Heart left ventricle (tissue), 16 donors: ENCODE measurements around the gene TPD52L1. TPM values are rescaled to one million over a fixed set of nuclear protein-coding genes. Genes with fewer than 3 reads are reported as not detected.

ENCODE experiments used
- ATAC-seq, 4 donors: fragments of 200-7000 bp; cut with Tn5 transposase; one replicate each; pipeline ENCODE4 v1.9.1; 2020 to 2022; ENCODE audit warnings: moderate library complexity in 4 of 4, mild to moderate bottlenecking in 3 of 4, moderate number of reproducible peaks in 1 of 4
- DNase-seq, 5 donors: peaks; one replicate each; pipeline ENCODE4 v3.0.0-alpha.2; 2020
- H3K27ac ChIP-seq, 12 donors: fragments of 200-600 bp; sonication (generic) in 4 of 12; one replicate each; pipeline versions ENCODE4 v1.5.0 to v1.8.0; 2016 to 2022; ENCODE audit warnings: mild to moderate bottlenecking in 2 of 12
- H3K27me3 ChIP-seq, 9 donors: fragments of 200-600 bp; sonication (generic) in 2 of 9; one replicate each; pipeline versions ENCODE4 v1.5.1 to v1.8.0; 2016 to 2022; ENCODE audit warnings: mild to moderate bottlenecking in 3 of 9
- H3K36me3 ChIP-seq, 9 donors: fragments of 200-600 bp; sonication (generic) in 2 of 9; one replicate each; pipeline versions ENCODE4 v1.5.0 to v1.8.0; 2018 to 2022; ENCODE audit warnings: mild to moderate bottlenecking in 2 of 9
- H3K4me1 ChIP-seq, 12 donors: fragments of 200-600 bp; sonication (generic) in 4 of 12; one replicate each; pipeline versions ENCODE4 v1.5.0 to v1.8.0; 2016 to 2022; ENCODE audit warnings: mild to moderate bottlenecking in 3 of 12
- H3K4me3 ChIP-seq, 12 donors: fragments of 200-600 bp; sonication (generic) in 4 of 12; one replicate each; pipeline versions ENCODE4 v1.5.0 to v1.8.0; 2017 to 2022; ENCODE audit warnings: mild to moderate bottlenecking in 9 of 12, moderate library complexity in 4 of 12
- H3K9me3 ChIP-seq, 12 donors: fragments of 200-600 bp; sonication (generic) in 4 of 12; one replicate each; pipeline versions ENCODE4 v1.5.0 to v1.8.0; 2016 to 2022; ENCODE audit warnings: mild to moderate bottlenecking in 1 of 12
- POLR2A ChIP-seq, 2 donors: fragments of 450-650 bp; IDR thresholded peaks; one replicate each; pipeline ENCODE4 v1.6.1; 2017; ENCODE audit warnings: antibody characterized with exemption in 2 of 2, mild to moderate bottlenecking in 2 of 2, moderate library complexity in 2 of 2
- WGBS, 4 donors: extraction: QIAGEN DNeasy Blood & Tissue Kit in 2 of 4; methylation state at CpG; one replicate each; pipeline versions ENCODE4 v1.1.5 to v1.1.7; 2013 to 2018; 5-methylcytosine and 5-hydroxymethylcytosine counted together
- intact Hi-C, 10 donors: fragments of 100-400 bp; cut with DNase I; formaldehyde crosslinking; loops; one replicate each; pipeline versions ENCODE4 v1.11.1 to v1.14.2; 2022
- polyA plus RNA-seq, 2 donors: library from polyadenylated mRNA; stranded (reverse); fragments of 200-250 nt; gene quantifications; one replicate each; pipeline ENCODE4 v1.2.3, GENCODE V29; 2013
- total RNA-seq, 9 donors: library from RNA; depleted of rRNA in 2 of 9; stranded (reverse); fragments of >200 nt in 2 of 9; fragmentation: NEBNext Ultra II Directional in 3 of 9; extraction: Animal tissue kit (Norgen Biotek cat#: 25700) in 3 of 9; gene quantifications; one replicate each; pipeline versions ENCODE4 v1.1.0 to v1.2.4, GENCODE V29; 2016 to 2023
- TF ChIP-seq, protein P1 (sequence below), 12 donors: fragments of 200-600 bp; sonication (generic) in 4 of 12; IDR thresholded peaks; one replicate each; pipeline versions ENCODE4 v1.5.0 to v1.8.0; 2018 to 2022; ENCODE audit warnings: antibody characterized with exemption in 12 of 12, mild to moderate bottlenecking in 5 of 12
- donor health status: ischemic (EF 13 %, LVEDD 7.1; RV severe dilation, severe dysfunction).
- donor health status: healthy with polysubstance abuse.
- donor health status: DM: no; HTN: yes; CAD: no.
- donor health status: DM: no; HTN: no; CAD: no.
- donor health status: ischemic (EF 25% LVEDD 6.9; RV normal size, moderate dysfunction).
- donor health status: ischemic (EF 25% LVEDD 5.7; RV mildly dilated, moderate dysfunction).
- donor health status: healthy.
- donor health status: DM: yes; HTN: yes; CAD: no.
- donor health status: ischemic (EF 35%, LVEDD 5.7; RV mildly dilated, moderate dysfunction).
- donor health status: nonischemic (EF 11% LVEDD 7.7; RV severe dilation, severe dysfunction).
- donor health status: DM: yes; HTN: yes; CAD: no.
- donor health status: PGD.
- donor health status: ischemic (EF 29% LVEDD 5.4; RV normal size, mild dysfunction).
- donor health status: nonischemic (EF 23%, LVEDD 6.1; RV moderate dilation, normal function).

The TPD52L1 gene
- total and polyA plus RNA-seq, 11 donors, result 13.0 to 146 (median 69.2) TPM

DNA sequence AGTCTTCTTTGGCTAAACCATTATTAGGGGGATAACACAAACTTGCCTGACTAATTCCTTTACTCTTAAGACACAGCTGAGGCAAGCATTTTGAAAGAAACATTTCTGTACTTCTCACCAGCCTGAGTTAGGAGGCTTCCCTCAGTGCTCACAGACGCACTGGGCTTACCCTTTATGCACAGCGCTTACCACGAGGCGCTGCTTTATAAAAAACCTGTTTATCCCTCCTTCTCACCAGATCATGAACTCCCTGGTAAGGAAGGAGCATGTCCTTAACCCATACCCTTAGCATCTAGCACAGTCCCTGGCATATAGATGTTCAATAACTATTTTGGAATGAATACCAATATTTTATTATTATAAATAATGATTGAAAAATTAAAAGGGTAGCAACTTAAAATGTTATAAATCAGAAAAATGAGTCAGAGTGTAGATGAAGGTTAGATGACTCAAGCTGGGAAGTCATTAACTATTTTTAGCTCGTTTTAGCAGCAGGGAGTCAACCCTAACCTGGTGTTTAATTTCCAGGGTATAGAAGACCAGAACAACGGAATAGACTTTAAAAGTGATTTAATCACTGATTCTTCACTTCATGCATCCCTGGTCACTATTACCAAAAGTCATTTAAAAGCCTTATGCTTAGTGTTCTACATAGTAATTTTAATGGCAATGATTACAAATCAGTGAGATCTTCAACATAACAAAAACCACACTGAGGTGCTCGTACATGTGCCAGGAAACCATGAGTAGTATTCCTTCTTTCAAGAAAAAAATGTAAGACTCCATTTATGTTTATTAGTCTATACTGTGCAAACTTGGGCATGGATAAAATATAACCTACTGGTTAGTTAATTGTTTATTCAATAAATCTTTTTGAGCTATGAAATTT is 4.1 kb upstream of the TPD52L1 start:
- Histone ChIP-seq H3K4me3 (no peak overlapping the region), H3K36me3 (no peaks in the 10 kb centered on the region), H3K27me3 (peaks cover 0 to 12% (median 0%) of the 10 kb centered on the region in 9 donors), H3K27ac (peak overlapping the region in 2 of 12 donors; percentile 1 to 39), H3K4me1 (peaks cover 0 to 17% (median 9%) of the 10 kb centered on the region in 12 donors), H3K9me3 (no peaks in the 10 kb centered on the region)
- intact Hi-C loops, result loop anchor here in 9 of 10 donors (5.0 to 10.0 kb wide), 9 partner anchors 43 to 625 kb away; partner anchors contain the start of gene HDDC2 (in 5 of the 9)
- WGBS, 4 donors, result 49 to 66% (median 55%) methylated on average over 7 of the region's 7 CpGs
- DNase-seq (no peak), ATAC-seq (peak in 2 of 4 donors; percentile 35 to 45)
- no peak for TF ChIP-seq POLR2A (IDR thresholded peaks at IDR 0.05)
- TF ChIP-seq, protein P1, sequence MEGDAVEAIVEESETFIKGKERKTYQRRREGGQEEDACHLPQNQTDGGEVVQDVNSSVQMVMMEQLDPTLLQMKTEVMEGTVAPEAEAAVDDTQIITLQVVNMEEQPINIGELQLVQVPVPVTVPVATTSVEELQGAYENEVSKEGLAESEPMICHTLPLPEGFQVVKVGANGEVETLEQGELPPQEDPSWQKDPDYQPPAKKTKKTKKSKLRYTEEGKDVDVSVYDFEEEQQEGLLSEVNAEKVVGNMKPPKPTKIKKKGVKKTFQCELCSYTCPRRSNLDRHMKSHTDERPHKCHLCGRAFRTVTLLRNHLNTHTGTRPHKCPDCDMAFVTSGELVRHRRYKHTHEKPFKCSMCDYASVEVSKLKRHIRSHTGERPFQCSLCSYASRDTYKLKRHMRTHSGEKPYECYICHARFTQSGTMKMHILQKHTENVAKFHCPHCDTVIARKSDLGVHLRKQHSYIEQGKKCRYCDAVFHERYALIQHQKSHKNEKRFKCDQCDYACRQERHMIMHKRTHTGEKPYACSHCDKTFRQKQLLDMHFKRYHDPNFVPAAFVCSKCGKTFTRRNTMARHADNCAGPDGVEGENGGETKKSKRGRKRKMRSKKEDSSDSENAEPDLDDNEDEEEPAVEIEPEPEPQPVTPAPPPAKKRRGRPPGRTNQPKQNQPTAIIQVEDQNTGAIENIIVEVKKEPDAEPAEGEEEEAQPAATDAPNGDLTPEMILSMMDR (IDR thresholded peaks at IDR 0.05), result no peak

DNA sequence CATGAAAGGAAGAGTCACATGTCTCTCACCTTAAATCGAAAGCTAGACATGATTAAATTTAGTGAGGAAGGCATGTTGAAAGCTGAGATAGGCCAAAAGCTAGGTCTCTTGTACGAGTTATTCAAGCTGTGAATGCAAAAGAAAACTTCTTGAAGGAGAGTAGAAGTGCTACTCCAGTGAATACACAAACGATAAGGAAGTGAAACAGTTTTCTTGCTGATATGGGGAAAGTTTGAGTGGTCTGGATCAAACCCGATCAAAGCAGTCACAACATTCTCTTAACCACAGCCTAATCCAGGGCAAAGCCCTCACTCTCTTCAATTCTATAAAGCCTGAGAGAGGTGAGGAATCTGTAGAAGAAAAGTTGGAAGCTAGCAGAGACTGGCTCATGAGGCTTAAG is 1.9 kb upstream of the TPD52L1 start:
- H3K4me3 ChIP-seq, result no peak overlapping the region
- H3K36me3 ChIP-seq, result no peaks in the 10 kb centered on the region
- 84 to 89% (median 87%) methylated on average over 4 of the region's 4 CpGs for WGBS, 4 donors
- H3K9me3 ChIP-seq, result no peaks in the 10 kb centered on the region
- peaks cover 0 to 15% (median 0%) of the 10 kb centered on the region in 9 donors for H3K27me3 ChIP-seq
- intact Hi-C loops, result loop anchor here in 9 of 10 donors (2.0 to 10.0 kb wide), 11 partner anchors 41 to 623 kb away; partner anchors contain the start of gene HDDC2 (in 6 of the 9)
- ATAC-seq (no peak), DNase-seq (no peak)
- H3K4me1 ChIP-seq, result peaks cover 0 to 22% (median 11%) of the 10 kb centered on the region in 12 donors
- no peak for TF ChIP-seq POLR2A (IDR thresholded peaks at IDR 0.05)
- TF ChIP-seq, protein P1 (IDR thresholded peaks at IDR 0.05), result no peak
- no peak overlapping the region for H3K27ac ChIP-seq

DNA sequence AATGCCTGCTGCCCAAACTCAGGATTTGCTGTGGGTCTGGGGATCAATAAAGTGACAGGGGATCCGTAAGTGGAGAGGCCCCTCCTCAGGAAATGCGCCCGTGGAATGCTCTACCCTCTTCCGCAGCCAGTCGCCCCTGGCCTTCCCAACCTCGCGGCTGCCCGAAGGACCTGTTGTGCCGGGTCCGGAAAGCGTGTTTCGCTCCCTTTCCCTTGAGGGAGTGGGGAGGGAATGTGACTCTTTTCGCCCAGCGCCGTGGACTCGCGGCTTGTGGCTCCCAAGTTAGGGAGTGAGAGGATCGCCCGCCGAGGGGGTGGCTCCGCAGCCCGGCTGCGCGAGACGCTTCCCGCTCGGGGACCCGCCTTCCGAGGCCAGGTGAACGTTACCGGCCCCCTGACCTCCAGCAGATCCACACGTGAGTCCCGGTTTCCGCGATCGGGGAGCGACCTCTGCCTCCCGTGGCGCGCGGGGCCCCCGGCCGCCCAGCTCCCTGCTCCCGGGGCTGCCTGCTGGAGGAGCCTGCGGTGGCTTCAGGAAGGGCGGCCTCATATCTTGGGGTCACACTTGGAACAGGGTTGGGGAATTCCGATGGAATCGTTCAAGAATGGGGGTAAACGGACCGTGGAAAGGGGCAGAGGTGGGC is 666 bp downstream of the TPD52L1 start:
- 5 to 14% (median 6%) methylated on average over 16 to 50 of the region's 50 CpGs for WGBS, 4 donors
- intact Hi-C loops, result loop anchor here (1.0 to 10.0 kb wide), 13 partner anchors 38 to 621 kb away; partner anchors contain the start of gene HDDC2 (in 7 of the 10)
- H3K36me3 ChIP-seq, result no peaks in the 10 kb centered on the region

More for the DNA sequence above, 666 bp downstream of the TPD52L1 start:
- Histone ChIP-seq H3K27ac (peak overlapping the region; percentile 51 to 89 (median 69)), H3K27me3 (peaks cover 0 to 15% (median 0%) of the 10 kb centered on the region in 9 donors), H3K4me1 (peaks cover 0 to 27% (median 13%) of the 10 kb centered on the region in 12 donors), H3K4me3 (peak overlapping the region; percentile 53 to 90 (median 70)), H3K9me3 (no peaks in the 10 kb centered on the region)
- peak; percentile 14 to 58 (median 33) for DNase-seq
- ATAC-seq, result peak in 3 of 4 donors; percentile 49 to 55 (median 51)
- TF ChIP-seq, protein P1 (IDR thresholded peaks at IDR 0.05), result no peak
- TF ChIP-seq POLR2A (IDR thresholded peaks at IDR 0.05), result no peak
